Erythroblast (primary cell): ENCODE results near the gene PHACTR3.

Experiments used
- GATA1 ChIP-seq: IDR thresholded peaks from 2 replicates; pipeline ENCODE4 v1.6.1; 2011; ENCODE audit warnings: low read depth, mild to moderate bottlenecking, control low read depth, low read length, moderate library complexity
- POLR2A ChIP-seq: IDR thresholded peaks from 2 replicates; pipeline ENCODE4 v1.6.1; 2011; ENCODE audit warnings: mild to moderate bottlenecking, low read length

GRCh38 chr20:59733351-59733750 is 129.0 kb downstream of the PHACTR3 start:
- TF ChIP-seq POLR2A (no peak), GATA1 (no peak)
